ENCODE data around the gene DZIP3.

DZIP3 gene

GRCh38 chr3:108552267-108553159, 37.0 kb upstream of the DZIP3 start:
- Histone ChIP-seq H3K4me2 (ENCODE audit: low read depth, low read length, poor library complexity, severe bottlenecking) (no peak overlapping the region), H3K9me3 (ENCODE audit: insufficient read depth, low read depth, low read length) (no peaks in the 10 kb centered on the region), H2AFZ (ENCODE audit: low read length) (no peak overlapping the region), H3K27me3 (ENCODE audit: insufficient read depth, low read length, poor library complexity, severe bottlenecking) (no peaks in the 10 kb centered on the region), H3K9me2 (replicated peaks; ENCODE audit: low read depth, low read length) (no peaks in the 10 kb centered on the region), H3K4me3 (ENCODE audit: low read length, poor library complexity, severe bottlenecking) (no peak overlapping the region), H3K79me2 (ENCODE audit: insufficient read depth, low read length) (no peaks in the 10 kb centered on the region), H3K9ac (ENCODE audit: low read depth, low read length, poor library complexity, severe bottlenecking) (no peak overlapping the region), H3K4me1 (ENCODE audit: insufficient read depth, low read length, poor library complexity, severe bottlenecking) (no peaks in the 10 kb centered on the region), H3F3A (ENCODE audit: low read depth) (no peaks in the 10 kb centered on the region), H3K36me3 (ENCODE audit: insufficient read depth, low read length) (peaks cover 58% of the 10 kb centered on the region; the same call in 1 of the 2 replicates), H4K20me1 (ENCODE audit: insufficient read depth, low read length, poor library complexity, severe bottlenecking) (no peaks in the 10 kb centered on the region)
- peak; percentile 80 for TF ChIP-seq CTCF (conservative IDR thresholded peaks at IDR 0.05; ENCODE audit: low read length)
- no peak for TF ChIP-seq EZH2phosphoT487 (IDR thresholded peaks at IDR 0.05; ENCODE audit: borderline replicate concordance)

GRCh38 chr3:108554229-108554628, 35.3 kb upstream of the DZIP3 start:
- Histone ChIP-seq H3K9me2 (replicated peaks; ENCODE audit: low read depth, low read length) (no peaks in the 10 kb centered on the region), H2AFZ (ENCODE audit: low read length) (no peak overlapping the region), H4K20me1 (ENCODE audit: insufficient read depth, low read length, poor library complexity, severe bottlenecking) (no peaks in the 10 kb centered on the region), H3K4me1 (ENCODE audit: insufficient read depth, low read length, poor library complexity, severe bottlenecking) (no peaks in the 10 kb centered on the region), H3K9ac (ENCODE audit: low read depth, low read length, poor library complexity, severe bottlenecking) (no peak overlapping the region), H3F3A (ENCODE audit: low read depth) (no peaks in the 10 kb centered on the region), H3K27me3 (ENCODE audit: insufficient read depth, low read length, poor library complexity, severe bottlenecking) (no peaks in the 10 kb centered on the region), H3K36me3 (ENCODE audit: insufficient read depth, low read length) (peaks cover 64% of the 10 kb centered on the region; the same call in 1 of the 2 replicates), H3K4me2 (ENCODE audit: low read depth, low read length, poor library complexity, severe bottlenecking) (no peak overlapping the region), H3K79me2 (ENCODE audit: insufficient read depth, low read length) (no peaks in the 10 kb centered on the region), H3K9me3 (ENCODE audit: insufficient read depth, low read depth, low read length) (no peaks in the 10 kb centered on the region), H3K4me3 (ENCODE audit: low read length, poor library complexity, severe bottlenecking) (no peak overlapping the region)
- no peak for TF ChIP-seq EZH2phosphoT487 (IDR thresholded peaks at IDR 0.05; ENCODE audit: borderline replicate concordance)
- no peak for TF ChIP-seq CTCF (conservative IDR thresholded peaks at IDR 0.05; ENCODE audit: low read length)

- Histone ChIP-seq H3K9me3 (ENCODE audit: insufficient read depth, low read depth, low read length) (no peaks in the 10 kb centered on the region), H3K9ac (ENCODE audit: low read depth, low read length, poor library complexity, severe bottlenecking) (no peak overlapping the region), H3K4me2 (ENCODE audit: low read depth, low read length, poor library complexity, severe bottlenecking) (no peak overlapping the region), H3K27me3 (ENCODE audit: insufficient read depth, low read length, poor library complexity, severe bottlenecking) (no peaks in the 10 kb centered on the region), H3K4me1 (ENCODE audit: insufficient read depth, low read length, poor library complexity, severe bottlenecking) (no peaks in the 10 kb centered on the region), H4K20me1 (ENCODE audit: insufficient read depth, low read length, poor library complexity, severe bottlenecking) (no peaks in the 10 kb centered on the region), H3K9me2 (replicated peaks; ENCODE audit: low read depth, low read length) (no peaks in the 10 kb centered on the region), H3K4me3 (ENCODE audit: low read length, poor library complexity, severe bottlenecking) (no peak overlapping the region), H2AFZ (ENCODE audit: low read length) (no peak overlapping the region), H3K79me2 (ENCODE audit: insufficient read depth, low read length) (no peaks in the 10 kb centered on the region), H3K36me3 (ENCODE audit: insufficient read depth, low read length) (peaks cover 70% of the 10 kb centered on the region; the same call in 1 of the 2 replicates), H3F3A (ENCODE audit: low read depth) (no peaks in the 10 kb centered on the region)
- no peak for TF ChIP-seq EZH2phosphoT487 (IDR thresholded peaks at IDR 0.05; ENCODE audit: borderline replicate concordance)
- no peak for TF ChIP-seq CTCF (conservative IDR thresholded peaks at IDR 0.05; ENCODE audit: low read length)
Measured at GRCh38 chr3:108554913-108555571, 34.5 kb upstream of the DZIP3 start.

Measured in Loucy (cell line).